ENCODE data around the gene TMX1.

The TMX1 gene

DNA sequence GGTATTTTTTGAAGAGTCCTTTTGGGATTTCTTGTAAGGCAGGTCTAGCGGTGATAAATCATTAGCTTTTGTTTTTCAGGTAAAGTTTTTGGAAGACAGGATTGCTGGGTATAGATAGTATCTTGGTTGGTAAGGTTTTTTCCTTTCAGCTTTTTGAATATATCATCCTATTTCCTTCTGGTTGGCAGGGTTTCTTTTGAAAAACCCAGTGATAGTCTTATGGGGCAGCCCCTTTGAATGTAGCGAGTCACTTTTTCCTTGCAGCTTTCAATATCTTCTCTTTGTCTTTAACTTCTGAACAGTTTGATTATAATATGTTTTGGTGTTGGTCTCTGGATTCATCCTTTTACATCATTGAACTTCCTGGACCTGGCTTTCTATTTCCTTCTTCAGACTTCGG is 20.2 kb downstream of the TMX1 start:
- TF ChIP-seq MYC (IDR thresholded peaks at IDR 0.05; ENCODE audit: low read depth, low read length) = no peak

DNA sequence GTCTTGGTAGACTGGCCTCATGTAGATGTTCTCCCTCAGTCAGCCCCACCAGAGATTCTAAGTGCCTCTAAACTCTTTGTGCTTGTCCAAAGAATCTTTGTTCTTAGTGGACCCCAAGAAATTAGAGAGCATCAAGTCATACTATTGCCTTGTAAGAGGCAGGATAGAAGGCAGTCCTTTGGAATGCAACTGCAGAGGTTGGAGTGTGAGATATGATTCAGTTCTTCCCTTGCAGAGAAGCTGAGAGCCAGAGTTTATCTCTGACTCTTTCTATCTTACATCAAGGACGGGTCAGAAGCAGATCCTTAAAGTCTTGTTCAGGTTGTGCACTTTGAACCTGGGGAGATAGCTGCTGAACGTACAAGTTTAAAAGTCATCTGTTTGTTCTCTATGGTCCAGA is 21.1 kb downstream of the TMX1 start:
- DNase-seq (ENCODE audit: low read depth) = no peak
- TF ChIP-seq, protein P1, sequence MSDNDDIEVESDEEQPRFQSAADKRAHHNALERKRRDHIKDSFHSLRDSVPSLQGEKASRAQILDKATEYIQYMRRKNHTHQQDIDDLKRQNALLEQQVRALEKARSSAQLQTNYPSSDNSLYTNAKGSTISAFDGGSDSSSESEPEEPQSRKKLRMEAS (IDR thresholded peaks at IDR 0.05; ENCODE audit: low read depth, low read length) = no peak
- TF ChIP-seq MYC (IDR thresholded peaks at IDR 0.05; ENCODE audit: low read depth, low read length) (no peak), POLR2A (IDR thresholded peaks at IDR 0.05; ENCODE audit: extremely low read depth, insufficient read length) (no peak)
- TF ChIP-seq, protein P2, sequence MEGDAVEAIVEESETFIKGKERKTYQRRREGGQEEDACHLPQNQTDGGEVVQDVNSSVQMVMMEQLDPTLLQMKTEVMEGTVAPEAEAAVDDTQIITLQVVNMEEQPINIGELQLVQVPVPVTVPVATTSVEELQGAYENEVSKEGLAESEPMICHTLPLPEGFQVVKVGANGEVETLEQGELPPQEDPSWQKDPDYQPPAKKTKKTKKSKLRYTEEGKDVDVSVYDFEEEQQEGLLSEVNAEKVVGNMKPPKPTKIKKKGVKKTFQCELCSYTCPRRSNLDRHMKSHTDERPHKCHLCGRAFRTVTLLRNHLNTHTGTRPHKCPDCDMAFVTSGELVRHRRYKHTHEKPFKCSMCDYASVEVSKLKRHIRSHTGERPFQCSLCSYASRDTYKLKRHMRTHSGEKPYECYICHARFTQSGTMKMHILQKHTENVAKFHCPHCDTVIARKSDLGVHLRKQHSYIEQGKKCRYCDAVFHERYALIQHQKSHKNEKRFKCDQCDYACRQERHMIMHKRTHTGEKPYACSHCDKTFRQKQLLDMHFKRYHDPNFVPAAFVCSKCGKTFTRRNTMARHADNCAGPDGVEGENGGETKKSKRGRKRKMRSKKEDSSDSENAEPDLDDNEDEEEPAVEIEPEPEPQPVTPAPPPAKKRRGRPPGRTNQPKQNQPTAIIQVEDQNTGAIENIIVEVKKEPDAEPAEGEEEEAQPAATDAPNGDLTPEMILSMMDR (IDR thresholded peaks at IDR 0.05; ENCODE audit: low read depth, low read length) = no peak
- H3K4me3 ChIP-seq (ENCODE audit: low read depth, low read length) = no peak overlapping the region

More for the DNA sequence above, 20.2 kb downstream of the TMX1 start:
- no peak overlapping the region for H3K4me3 ChIP-seq (ENCODE audit: low read depth, low read length)
- DNase-seq (ENCODE audit: low read depth) = no peak

DNA sequence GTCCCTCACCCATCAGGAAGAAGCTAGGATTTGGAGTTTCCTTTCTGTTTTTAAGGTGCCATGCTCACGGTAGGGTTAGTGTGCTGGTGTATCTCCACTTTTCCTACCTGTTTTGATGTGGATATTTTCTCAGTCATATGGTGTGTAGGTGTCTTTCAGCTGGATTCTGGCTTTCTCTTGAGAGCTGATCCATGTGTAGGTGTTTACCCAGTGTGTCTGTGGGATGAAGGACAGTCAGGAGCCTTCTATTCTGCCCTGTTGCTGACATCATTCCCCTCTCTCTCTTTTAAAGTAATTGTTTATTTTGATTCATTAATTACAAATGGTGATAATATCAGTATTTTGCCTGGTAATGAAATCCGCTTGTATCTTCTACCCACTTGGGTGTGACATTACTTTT is 22.8 kb downstream of the TMX1 start:
- no peak overlapping the region for H3K4me3 ChIP-seq (ENCODE audit: low read depth, low read length)
- DNase-seq (ENCODE audit: low read depth) = no peak
- TF ChIP-seq POLR2A (IDR thresholded peaks at IDR 0.05; ENCODE audit: extremely low read depth, insufficient read length) = no peak
- TF ChIP-seq, protein P1 (IDR thresholded peaks at IDR 0.05; ENCODE audit: low read depth, low read length) = no peak
- TF ChIP-seq MYC (IDR thresholded peaks at IDR 0.05; ENCODE audit: low read depth, low read length) = no peak
- TF ChIP-seq, protein P2 (IDR thresholded peaks at IDR 0.05; ENCODE audit: low read depth, low read length) = no peak

DNA sequence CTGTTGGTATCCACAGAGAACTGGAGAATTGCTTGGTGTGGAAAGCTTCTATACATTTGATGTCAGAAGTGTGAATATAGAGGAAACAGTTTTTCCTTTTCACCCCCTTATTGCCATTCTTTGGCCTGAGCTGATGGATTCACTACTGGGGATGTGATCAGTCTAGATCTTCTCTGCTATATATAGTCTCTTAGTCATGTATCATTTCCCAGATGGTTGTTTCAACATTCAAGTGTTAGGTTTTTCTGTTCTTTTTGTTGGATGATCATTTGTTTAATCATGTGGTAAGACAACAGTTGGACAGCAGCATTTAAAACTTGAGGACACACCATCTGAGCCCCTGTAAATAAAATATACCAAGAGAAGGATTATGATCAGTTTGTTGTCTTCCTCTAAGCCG is 29.6 kb downstream of the TMX1 start:
- DNase-seq (ENCODE audit: low read depth) = no peak
- no peak overlapping the region for H3K4me3 ChIP-seq (ENCODE audit: low read depth, low read length)
- TF ChIP-seq MYC (IDR thresholded peaks at IDR 0.05; ENCODE audit: low read depth, low read length) = no peak
- TF ChIP-seq POLR2A (IDR thresholded peaks at IDR 0.05; ENCODE audit: extremely low read depth, insufficient read length) = no peak
- TF ChIP-seq, protein P1 (IDR thresholded peaks at IDR 0.05; ENCODE audit: low read depth, low read length) = no peak
- TF ChIP-seq, protein P2 (IDR thresholded peaks at IDR 0.05; ENCODE audit: low read depth, low read length) = no peak

DNA sequence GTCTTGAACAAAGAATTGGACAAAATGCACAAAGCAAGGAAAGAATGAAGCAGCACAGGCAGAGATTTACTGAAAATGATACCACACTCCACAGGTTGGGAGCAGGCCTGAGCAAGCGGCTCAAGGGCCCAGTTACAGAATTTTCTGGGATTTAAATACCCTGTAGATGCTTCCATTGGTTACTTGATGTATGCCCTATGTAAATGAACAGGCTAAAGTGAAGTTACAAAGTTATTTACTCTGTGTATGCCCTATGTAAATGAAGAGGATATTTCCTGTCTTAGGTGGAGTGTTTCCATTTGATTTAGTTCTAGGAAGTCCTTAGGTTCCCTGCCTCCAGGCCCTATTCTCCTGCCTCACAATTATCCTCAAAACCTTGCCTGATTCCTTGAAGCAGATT is 36.6 kb downstream of the TMX1 start:
- TF ChIP-seq MYC (IDR thresholded peaks at IDR 0.05; ENCODE audit: low read depth, low read length) = no peak
- TF ChIP-seq, protein P1 (IDR thresholded peaks at IDR 0.05; ENCODE audit: low read depth, low read length) = no peak
- TF ChIP-seq, protein P2 (IDR thresholded peaks at IDR 0.05; ENCODE audit: low read depth, low read length) = no peak
- TF ChIP-seq POLR2A (IDR thresholded peaks at IDR 0.05; ENCODE audit: extremely low read depth, insufficient read length) = no peak
- H3K4me3 ChIP-seq (ENCODE audit: low read depth, low read length) = no peak overlapping the region
- no peak for DNase-seq (ENCODE audit: low read depth)

DNA sequence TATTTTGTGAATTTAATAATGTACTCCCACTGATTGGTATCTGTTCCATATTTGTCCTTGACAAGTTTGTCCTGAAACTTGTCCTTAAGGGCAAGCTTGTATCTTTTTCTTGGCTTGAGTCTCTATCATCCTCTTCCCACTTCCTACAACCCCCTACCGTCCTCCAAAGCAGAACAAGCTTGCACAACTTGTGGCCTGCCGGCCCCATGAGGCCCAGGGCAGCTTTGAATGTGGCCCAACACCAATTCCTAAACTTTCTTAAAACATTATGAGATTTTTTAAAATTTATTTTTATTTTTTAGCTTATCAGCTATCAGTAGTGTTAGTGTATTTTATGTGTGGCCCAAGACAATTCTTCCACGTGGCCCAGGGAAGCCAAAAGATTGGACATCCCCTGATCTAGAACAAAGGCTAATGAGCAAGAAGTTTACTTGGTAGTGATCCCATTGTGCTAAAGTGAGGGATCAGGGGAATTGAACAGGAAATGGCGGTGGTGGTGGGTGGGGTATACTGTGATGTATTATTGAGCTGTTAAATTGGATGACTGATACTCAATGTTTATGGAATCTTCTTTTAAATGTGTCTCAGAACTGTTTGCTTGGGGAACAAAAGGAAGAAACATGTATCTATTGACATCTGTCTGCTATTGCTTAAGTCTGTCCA is 37.8 kb downstream of the TMX1 start:
- DNase-seq (ENCODE audit: low read depth) = peak; percentile 67
- TF ChIP-seq, protein P2 (IDR thresholded peaks at IDR 0.05; ENCODE audit: low read depth, low read length) = no peak
- TF ChIP-seq MYC (IDR thresholded peaks at IDR 0.05; ENCODE audit: low read depth, low read length) = no peak; the same call in 1 of the 2 replicates
- TF ChIP-seq POLR2A (IDR thresholded peaks at IDR 0.05; ENCODE audit: extremely low read depth, insufficient read length) = no peak
- TF ChIP-seq, protein P1 (IDR thresholded peaks at IDR 0.05; ENCODE audit: low read depth, low read length) = no peak
- H3K4me3 ChIP-seq (ENCODE audit: low read depth, low read length) = no peak overlapping the region
